Ectodermal cell (in vitro differentiated cells): ENCODE measurements around the gene TMEM94.
"Not testable (repeated sequence)": the region's sequence is repeated elsewhere in the genome, so short reads cannot be mapped to it uniquely, and the experiment has no call there.

ENCODE experiments used
- H3K27ac ChIP-seq: 2 replicates; pipeline ENCODE4 v1.7.0; 2013; ENCODE audit warnings: mild to moderate bottlenecking, low read depth, low read length; ENCODE audit not compliant: insufficient read depth, poor library complexity, severe bottlenecking
- H3K27me3 ChIP-seq: 2 replicates; pipeline ENCODE4 v1.7.0; 2013; ENCODE audit warnings: mild to moderate bottlenecking, low read length; ENCODE audit not compliant: insufficient read depth, control insufficient read depth, poor library complexity, severe bottlenecking
- H3K36me3 ChIP-seq: one replicate; pipeline ENCODE4 v1.7.0; 2013; ENCODE audit warnings: low read length; ENCODE audit not compliant: control insufficient read depth, insufficient read depth
- H3K4me1 ChIP-seq: one replicate; pipeline ENCODE4 v1.7.0; 2013; ENCODE audit warnings: low read length; ENCODE audit not compliant: control insufficient read depth, insufficient read depth
- H3K4me3 ChIP-seq: 2 replicates; pipeline ENCODE4 v1.7.0; 2013; ENCODE audit warnings: low read depth, low read length, control low read depth; ENCODE audit not compliant: insufficient read depth
- H3K9me3 ChIP-seq: 2 replicates; pipeline ENCODE4 v1.7.0; 2013; ENCODE audit warnings: mild to moderate bottlenecking, low read length, moderate library complexity; ENCODE audit not compliant: control insufficient read depth
- WGBS, 2 experiments: methylation state at CpG; one replicate each; pipeline ENCODE4 v1.1.7; 2013; ENCODE audit warnings: missing lambda C conversion rate in 2 of 2; 5-methylcytosine and 5-hydroxymethylcytosine counted together

Gene TMEM94

DNA sequence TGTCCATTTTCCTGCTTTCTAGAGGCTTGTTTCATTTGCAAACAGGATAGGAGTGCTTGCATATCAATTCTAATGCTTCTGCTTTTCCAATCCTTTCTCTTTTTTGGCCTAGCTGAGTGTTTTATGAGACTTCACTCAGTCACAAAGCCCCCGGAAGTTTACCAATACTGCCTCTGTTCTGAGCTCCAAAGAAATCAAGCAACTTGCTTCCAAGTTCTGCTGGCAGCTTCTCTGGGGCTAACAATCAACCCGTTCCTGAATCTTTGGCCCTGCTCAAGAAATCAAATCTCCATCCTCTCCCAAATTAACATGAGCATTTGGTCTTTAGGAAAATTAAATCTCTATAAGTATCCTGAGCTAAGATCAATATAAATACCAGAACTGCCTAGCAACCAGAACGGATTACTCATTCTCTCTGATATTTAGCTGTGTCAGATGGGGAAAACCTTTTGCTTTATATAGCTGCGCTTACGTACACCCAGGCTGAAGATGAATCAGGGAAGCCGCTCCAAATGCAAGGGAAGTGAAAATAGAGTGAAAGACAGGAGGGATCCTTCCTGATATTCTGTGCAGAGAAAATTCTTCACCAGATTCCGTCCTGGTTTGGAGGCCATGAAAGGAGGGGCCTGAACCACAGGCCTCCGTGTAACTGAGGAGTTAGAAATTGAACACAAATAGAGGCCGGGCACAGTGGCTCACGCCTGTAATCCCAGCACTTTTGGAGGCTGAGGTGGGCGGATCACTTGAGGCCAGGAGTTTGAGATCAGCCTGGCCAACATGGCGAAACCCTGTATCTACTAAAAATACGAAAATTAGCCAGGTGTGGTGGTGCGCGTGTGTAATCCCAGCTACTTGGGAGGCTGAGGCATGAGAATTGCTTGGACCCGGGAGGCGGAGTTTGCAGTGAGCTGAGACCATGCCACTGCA, 27.6 kb upstream of the TMEM94 start:
- H3K27ac ChIP-seq: no peak overlapping the region
- H3K9me3 ChIP-seq: no peaks in the 10 kb centered on the region
- H3K4me1 ChIP-seq: peaks cover 21% of the 10 kb centered on the region
- no peaks in the 10 kb centered on the region for H3K27me3 ChIP-seq
- H3K36me3 ChIP-seq: no peaks in the 10 kb centered on the region
- 92% methylated on average over 17 of the region's 17 CpGs for WGBS, 2 experiments
- no peak overlapping the region for H3K4me3 ChIP-seq

DNA sequence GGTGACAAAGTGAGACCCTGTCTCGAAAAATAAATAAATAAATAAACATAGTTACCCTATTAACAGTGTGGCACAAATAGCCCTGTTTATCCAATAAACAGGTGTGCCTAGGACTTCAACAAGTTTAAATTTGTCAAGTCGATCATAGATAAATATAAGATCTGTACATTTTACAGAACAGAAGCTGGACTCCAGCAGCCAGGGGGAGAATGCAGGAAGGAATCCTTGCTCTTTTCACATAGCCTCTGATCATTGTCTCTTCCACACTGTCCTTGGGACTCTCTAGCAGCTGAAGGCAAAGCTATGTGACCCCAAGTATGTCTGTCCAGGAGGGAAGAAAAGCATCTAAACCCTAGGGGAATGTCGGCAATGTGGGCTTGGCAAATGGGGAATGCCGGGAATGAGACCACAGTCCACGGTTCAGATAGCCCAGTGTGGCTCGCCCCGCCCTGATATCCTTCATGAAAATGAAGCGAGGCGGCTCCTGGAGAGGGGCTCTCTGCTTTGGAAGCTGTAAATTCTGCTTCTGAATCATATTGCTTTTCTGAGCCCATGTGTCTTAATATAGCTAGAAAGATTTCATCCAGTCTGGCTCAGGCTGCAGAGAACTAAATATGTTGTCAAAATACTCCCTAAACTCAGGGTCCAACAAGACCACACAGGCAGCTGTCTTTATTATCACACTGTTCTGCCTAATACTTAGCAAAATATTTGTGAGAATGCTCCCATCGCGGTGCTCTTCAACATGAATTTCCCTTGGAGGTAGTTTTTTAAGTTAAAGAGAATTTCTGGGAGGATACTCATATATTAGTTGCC, 26.1 kb upstream of the TMEM94 start:
- Histone ChIP-seq H3K36me3 (no peaks in the 10 kb centered on the region), H3K9me3 (no peaks in the 10 kb centered on the region), H3K4me3 (no peak overlapping the region), H3K27ac (peak overlapping the region; percentile 90), H3K27me3 (no peaks in the 10 kb centered on the region), H3K4me1 (peaks cover 21% of the 10 kb centered on the region)
- 65 to 69% methylated on average over 11 of the region's 11 CpGs for WGBS, 2 experiments

DNA sequence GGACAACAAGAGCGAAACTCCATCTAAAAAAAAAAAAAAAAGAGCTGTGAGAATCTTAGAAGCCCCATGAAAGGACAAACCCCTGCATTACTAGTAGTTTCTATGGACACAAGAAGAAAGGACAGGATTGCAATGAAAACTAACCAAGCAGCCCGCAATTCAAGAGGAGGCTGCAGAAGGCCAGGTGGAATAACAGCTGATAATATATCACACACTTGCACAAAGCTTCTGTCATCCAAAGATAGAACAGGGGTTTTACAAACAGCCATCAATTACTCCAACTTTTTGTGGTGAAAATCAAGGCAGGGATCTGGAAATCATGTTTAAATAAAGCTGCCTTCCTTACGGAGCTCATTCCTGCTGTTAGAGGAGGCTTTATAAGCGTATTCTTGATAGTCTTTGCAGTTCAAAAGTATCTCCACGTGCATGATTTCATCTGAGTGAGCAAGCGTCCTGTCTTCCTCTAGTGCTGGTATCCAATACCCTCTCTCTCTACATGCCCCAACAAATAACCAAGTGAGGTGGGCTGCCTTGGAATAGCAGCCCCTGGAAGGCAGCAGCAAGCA, 23.1 kb upstream of the TMEM94 start:
- 87 to 89% methylated on average over 6 of the region's 6 CpGs for WGBS, 2 experiments
- Histone ChIP-seq H3K27me3 (no peaks in the 10 kb centered on the region), H3K9me3 (no peaks in the 10 kb centered on the region), H3K4me1 (peaks cover 17% of the 10 kb centered on the region), H3K27ac (no peak overlapping the region), H3K4me3 (no peak overlapping the region), H3K36me3 (no peaks in the 10 kb centered on the region)

DNA sequence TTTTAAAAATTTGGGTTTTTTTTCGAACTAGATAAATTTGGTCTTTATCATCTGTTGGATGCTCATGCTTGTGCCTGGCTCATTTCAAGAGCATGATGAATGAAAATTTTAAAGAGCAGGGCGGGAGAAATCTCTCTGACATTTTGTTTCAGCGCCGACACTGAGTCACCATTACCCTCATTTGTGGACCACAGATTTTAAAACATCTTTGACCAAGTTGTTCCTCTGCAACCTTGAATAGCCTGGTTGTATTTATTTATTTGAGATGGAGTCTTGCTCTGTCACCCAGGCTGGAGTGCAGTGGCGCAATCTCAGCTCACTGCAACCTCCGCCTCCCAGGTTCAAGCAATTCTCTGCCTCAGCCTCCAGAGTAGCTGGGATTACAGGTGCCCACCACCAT, 22.0 kb upstream of the TMEM94 start:
- H3K36me3 ChIP-seq, H3K27ac ChIP-seq: not testable (repeated sequence)
- WGBS, 2 experiments: 94 to 96% methylated on average over 6 of the region's 6 CpGs

DNA sequence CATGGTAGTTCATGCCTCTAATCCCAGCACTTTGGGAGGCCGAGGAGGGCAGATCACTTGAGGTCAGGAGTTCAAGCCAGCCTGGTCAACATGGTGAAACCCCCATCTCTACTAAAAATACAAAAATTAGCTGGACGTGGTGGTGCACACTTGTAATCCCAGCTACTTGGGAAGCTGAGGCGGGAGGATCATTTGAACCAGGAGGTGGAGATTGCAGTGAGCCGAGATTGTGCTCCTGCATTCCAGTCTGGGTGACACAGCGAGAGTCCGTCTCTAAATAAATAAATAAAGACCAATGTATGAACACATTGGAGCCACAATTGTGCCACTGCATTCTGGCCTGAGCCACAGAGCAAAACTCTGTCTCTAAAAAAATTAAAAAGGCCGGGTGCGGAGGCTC, 19.0 kb upstream of the TMEM94 start:
- H3K9me3 ChIP-seq, H3K4me3 ChIP-seq, H3K27ac ChIP-seq, H3K4me1 ChIP-seq, H3K36me3 ChIP-seq, H3K27me3 ChIP-seq: not testable (repeated sequence)
- WGBS, 2 experiments: 87 to 91% methylated on average over 8 of the region's 8 CpGs

More for the DNA sequence above, 22.0 kb upstream of the TMEM94 start:
- not testable (repeated sequence) for H3K27me3 ChIP-seq, H3K4me3 ChIP-seq, H3K4me1 ChIP-seq, H3K9me3 ChIP-seq

DNA sequence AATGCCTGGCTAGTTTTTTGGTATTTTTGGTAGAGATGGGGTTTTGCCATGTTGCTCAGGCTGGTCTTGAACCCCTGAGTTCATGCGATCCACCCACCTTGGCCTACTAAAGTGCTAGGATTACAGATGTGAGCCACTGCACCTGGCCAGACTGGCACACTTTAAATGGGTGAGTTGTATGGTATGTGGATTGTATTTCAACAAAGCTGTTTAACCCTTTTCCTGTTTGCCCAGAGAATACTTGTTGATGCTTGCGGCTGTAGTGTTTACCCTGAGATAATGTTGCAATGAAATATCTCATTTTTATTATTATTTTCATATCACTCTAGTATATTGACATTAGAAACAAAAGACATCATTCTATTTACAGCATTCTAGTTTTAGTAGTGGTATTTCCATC, 17.1 kb upstream of the TMEM94 start:
- Histone ChIP-seq H3K36me3 (no peaks in the 10 kb centered on the region), H3K4me3 (no peak overlapping the region), H3K4me1 (no peaks in the 10 kb centered on the region), H3K9me3 (no peaks in the 10 kb centered on the region), H3K27ac (no peak overlapping the region), H3K27me3 (no peaks in the 10 kb centered on the region)
- 92 to 97% methylated on average over 1 of the region's 2 CpGs for WGBS, 2 experiments

DNA sequence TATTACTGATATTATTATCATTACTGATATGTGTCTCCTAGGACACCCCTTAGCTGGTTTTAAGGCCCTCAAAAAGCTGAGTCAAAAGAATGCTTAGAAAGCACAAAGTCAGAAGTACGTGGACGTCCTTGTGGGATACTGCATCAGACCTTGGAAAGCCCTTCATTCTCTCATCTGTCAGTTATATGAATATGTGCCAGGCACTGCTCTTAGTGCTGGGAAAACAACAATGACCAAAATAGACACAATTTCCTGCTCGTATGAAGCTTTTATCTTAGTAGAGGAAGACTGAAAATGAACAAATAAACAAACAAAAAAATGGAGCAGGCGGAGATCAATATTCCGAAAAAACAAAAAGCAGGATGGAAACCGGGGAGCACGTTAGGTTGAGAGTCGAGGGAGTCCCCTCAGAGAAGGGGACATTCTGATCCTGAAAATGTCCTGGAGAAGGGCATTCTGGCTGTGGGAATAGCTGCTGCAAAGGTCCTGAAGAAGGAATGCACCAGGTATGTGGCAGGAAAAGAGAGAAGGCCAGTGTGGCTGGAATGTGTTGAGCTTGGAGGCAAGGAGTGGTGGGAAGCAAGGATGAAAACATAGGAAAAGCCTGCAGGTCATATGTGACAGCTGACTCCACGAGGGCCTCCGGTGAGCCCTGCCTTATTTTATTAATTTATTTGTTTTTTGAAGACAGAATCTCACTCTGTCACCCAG, 15.5 kb upstream of the TMEM94 start:
- Histone ChIP-seq H3K9me3 (no peaks in the 10 kb centered on the region), H3K27me3 (no peaks in the 10 kb centered on the region), H3K27ac (no peak overlapping the region), H3K4me3 (no peak overlapping the region), H3K36me3 (no peaks in the 10 kb centered on the region), H3K4me1 (no peaks in the 10 kb centered on the region)
- WGBS, 2 experiments: 88 to 97% methylated on average over 10 of the region's 10 CpGs

DNA sequence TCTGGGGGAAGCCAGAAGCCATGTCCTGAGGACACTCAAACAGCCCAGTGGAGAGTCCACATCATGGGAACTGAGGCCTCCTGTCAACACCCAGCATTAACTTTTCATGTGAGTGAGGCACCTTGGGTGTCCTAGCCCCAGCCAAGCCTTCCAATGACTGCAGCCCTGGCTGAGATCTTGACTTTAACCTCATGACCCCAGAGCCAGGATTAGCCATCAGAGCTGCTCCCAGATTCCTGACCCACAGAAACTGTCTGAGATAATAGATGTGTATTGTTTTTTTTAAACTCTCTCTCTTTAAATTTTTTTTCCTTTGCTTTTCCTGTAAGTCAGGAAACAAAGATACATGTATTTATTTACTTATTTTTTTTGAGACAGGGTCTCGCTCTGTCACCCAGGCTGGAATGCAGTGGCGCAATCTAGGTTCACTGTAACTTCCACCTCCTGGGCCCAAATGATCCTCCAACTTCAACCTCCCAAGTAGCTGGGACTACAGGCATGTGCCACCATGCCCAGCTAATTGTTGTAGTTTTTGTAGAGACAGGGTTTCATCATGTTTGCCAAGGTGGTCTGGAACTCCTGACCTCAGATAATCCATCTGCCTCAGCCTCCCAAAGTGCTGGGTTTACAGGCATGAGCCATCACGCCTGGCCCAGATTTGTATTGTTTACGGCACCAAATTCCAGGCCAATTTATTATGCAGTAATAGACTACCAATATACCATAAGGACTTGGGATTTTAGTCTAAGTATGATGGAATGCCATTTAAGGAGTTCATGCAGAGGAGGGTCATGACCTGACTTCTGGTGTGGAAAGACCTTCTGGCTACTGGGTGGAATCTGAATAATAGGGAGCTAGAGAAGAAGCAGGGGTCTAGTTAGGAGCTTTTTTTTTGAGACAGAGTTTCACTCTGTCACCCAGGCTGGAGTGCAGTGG, 14.0 kb upstream of the TMEM94 start:
- no peaks in the 10 kb centered on the region for H3K4me1 ChIP-seq
- no peak overlapping the region for H3K27ac ChIP-seq
- no peak overlapping the region for H3K4me3 ChIP-seq
- no peaks in the 10 kb centered on the region for H3K27me3 ChIP-seq
- WGBS, 2 experiments: 94 to 99% methylated on average over 4 of the region's 4 CpGs
- H3K36me3 ChIP-seq: no peaks in the 10 kb centered on the region
- H3K9me3 ChIP-seq: no peaks in the 10 kb centered on the region

DNA sequence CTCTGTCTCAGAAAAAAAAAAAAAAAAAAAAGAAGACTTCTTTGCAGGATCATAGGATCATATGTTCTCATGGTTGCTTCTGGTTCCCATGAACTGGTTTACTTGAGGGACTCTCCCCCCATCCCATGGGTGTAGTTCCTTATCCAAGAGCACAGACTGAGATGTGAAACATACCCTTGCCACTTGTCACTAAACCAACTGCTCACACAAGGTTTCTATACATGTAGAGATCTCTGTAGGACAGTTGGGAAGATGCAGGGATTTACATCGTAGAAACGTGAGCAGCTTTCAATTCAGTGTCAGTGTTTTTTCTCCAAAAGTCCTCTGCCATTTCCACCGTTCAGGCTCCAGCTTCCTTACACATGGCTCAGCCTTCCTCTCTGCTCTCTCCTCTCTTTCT, 11.1 kb upstream of the TMEM94 start:
- Histone ChIP-seq H3K4me3 (no peak overlapping the region), H3K27me3 (no peaks in the 10 kb centered on the region), H3K4me1 (no peaks in the 10 kb centered on the region), H3K9me3 (no peaks in the 10 kb centered on the region), H3K36me3 (no peaks in the 10 kb centered on the region), H3K27ac (no peak overlapping the region)
- WGBS, 2 experiments: 93 to 96% methylated on average over 3 of the region's 3 CpGs
